Stimulated activated CD8-positive, alpha-beta memory T cell treated with anti-CD3 and anti-CD28 coated beads, Interleukin-7, amount 100 ng/mL, for 1 hour (primary cell): Measurements from ENCODE around the gene CPB2.

Experiments used
- DNase-seq, 2 donors: peaks; one replicate each; pipeline ENCODE4 v3.0.0-alpha.2; 2020; ENCODE audit warnings: low read depth in 2 of 2

Gene CPB2

GRCh38 chr13:46127358-46128023, 22.7 kb upstream of the CPB2 start:
- DNase-seq = no peak

- DNase-seq = peak; percentile 28 to 55
Measured at GRCh38 chr13:46126552-46127357, 21.9 kb upstream of the CPB2 start.

GRCh38 chr13:46126056-46126455, 21.2 kb upstream of the CPB2 start:
- DNase-seq = no peak

GRCh38 chr13:46124967-46125933, 20.4 kb upstream of the CPB2 start:
- DNase-seq = no peak

GRCh38 chr13:46124531-46124966, 19.7 kb upstream of the CPB2 start:
- no peak for DNase-seq

- DNase-seq = no peak
Measured at GRCh38 chr13:46122304-46122703, 17.5 kb upstream of the CPB2 start.

GRCh38 chr13:46121597-46122163, 16.8 kb upstream of the CPB2 start:
- DNase-seq = no peak

GRCh38 chr13:46121033-46121432, 16.2 kb upstream of the CPB2 start:
- DNase-seq = no peak

GRCh38 chr13:46119883-46120614, 15.2 kb upstream of the CPB2 start:
- no peak for DNase-seq

- no peak for DNase-seq
Measured at GRCh38 chr13:46116653-46117502, 12.0 kb upstream of the CPB2 start.

GRCh38 chr13:46114613-46115012, 9.8 kb upstream of the CPB2 start:
- no peak for DNase-seq

GRCh38 chr13:46113596-46113995, 8.8 kb upstream of the CPB2 start:
- DNase-seq = no peak

- DNase-seq = no peak
Measured at GRCh38 chr13:46111151-46111550, 6.3 kb upstream of the CPB2 start.

- DNase-seq = no peak
Measured at GRCh38 chr13:46109451-46109850, 4.6 kb upstream of the CPB2 start.

GRCh38 chr13:46106839-46107371, 2.1 kb upstream of the CPB2 start:
- no peak for DNase-seq

- DNase-seq = no peak
Measured at GRCh38 chr13:46103037-46103436, 1.8 kb downstream of the CPB2 start.

GRCh38 chr13:46102255-46102605, 2.6 kb downstream of the CPB2 start:
- no peak for DNase-seq

GRCh38 chr13:46101484-46102254, 3.2 kb downstream of the CPB2 start:
- DNase-seq = no peak

GRCh38 chr13:46101002-46101401, 3.8 kb downstream of the CPB2 start:
- no peak for DNase-seq
